DLD1 (cell line): ENCODE results near the gene CCDC91.
"Not testable (repeated sequence)": the region's sequence is repeated elsewhere in the genome, so short reads cannot be mapped to it uniquely, and the experiment has no call there.

Source experiments
- in situ Hi-C: cut with HindIII; loops from 2 replicates; pipeline ENCODE4 v1.10.0; 2017; ENCODE audit warnings: low sequenced_read_pairs

The CCDC91 gene

DNA sequence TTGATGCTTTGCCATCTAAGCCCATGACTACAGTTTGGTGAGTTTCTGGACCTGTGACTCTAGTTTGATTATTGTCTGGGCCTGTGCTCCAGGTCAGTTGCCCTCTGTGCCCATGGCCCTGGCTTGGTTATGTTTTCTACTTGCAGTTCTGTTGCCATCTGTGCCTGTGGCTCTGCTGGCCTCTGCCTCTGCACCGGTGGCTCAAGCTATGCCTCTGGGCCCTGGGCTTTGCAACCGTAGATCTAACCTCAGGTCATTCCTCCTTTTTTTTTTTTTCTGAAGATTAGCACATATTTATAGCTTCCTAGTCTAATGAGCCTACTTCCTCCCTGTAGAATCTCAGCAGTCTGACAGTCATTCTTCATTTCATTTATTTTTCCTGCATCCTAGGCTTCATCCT, 161.2 kb downstream of the CCDC91 start:
- in situ Hi-C loops = no loop called here

GRCh38 chr12:28355161-28355560, 164.9 kb downstream of the CCDC91 start:
- in situ Hi-C loops = no loop called here

DNA sequence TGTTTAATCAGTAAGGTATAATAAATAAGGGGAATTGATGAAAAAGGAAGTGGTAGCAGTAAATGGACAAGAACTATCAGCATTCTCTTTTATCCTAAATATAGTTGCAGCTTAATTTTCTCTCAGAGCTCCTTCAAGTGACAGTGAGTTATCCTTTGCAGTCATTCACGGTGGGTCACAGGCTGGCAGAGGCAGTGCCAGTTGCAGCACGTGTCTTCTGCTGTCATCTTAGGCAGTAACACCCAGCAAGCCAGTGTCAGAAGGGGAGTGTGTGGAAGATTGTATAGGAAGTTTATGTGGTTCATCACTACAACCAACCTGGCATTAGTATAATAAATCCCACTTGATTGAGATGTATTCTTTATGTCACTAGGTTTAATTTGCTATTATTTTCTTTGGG, 170.0 kb downstream of the CCDC91 start:
- in situ Hi-C loops = no loop called here

DNA sequence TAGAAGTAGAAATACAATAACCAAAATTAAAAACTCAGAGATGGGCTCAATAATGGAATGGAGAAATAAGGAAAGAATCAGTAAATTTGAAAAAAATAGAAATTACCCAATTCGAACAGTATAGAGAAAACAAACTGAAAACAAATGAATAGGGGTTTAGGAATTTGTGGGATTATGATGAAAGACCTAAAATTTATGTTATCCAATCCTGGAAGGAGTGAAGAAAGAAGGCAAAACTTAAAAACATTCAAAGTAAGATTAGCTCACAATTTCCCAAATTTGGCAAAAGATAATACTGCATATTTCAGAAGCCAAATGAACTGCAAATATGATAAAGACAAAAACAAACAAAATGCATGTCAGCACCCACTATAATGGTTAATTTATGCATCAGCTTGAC, 177.1 kb downstream of the CCDC91 start:
- in situ Hi-C loops = no loop called here

DNA sequence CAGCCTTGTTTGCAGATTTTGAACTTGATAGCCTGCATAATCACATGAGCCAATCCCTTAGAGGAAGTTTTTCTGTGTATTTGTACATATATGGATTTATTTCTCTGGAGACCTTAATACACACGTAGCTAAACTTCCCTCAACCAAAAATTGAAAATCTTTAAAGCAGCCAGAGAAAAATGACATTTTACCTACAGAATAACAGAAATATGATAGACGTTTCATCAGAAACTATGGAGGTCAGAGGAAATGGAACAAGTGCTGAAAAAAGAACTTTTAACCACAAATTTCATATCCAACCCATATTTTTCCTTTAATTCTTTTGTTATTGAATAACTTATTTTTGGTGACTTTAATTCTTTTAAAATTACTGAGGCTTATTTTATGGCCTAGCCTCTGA, 177.7 kb downstream of the CCDC91 start:
- in situ Hi-C loops = no loop called here

DNA sequence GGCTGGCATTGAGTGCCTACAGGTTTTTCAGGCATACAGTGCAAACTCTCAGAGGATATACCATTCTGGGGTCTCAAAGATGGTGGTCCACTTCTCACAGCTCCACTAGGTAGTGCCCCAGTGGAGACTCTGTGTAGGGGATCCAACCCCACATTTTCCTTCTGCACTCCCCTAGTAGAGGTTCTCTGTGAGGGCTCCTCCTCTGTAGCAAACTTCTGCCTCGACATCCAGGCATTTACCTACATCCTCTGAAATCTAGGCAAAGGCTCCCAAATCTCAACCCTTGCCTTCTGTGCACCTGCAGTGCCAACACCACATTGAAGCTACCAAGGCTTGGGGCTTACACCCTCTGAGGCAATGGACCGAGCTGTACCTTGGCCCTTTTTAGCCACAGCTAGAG, 179.2 kb downstream of the CCDC91 start:
- in situ Hi-C loops = no loop called here

DNA sequence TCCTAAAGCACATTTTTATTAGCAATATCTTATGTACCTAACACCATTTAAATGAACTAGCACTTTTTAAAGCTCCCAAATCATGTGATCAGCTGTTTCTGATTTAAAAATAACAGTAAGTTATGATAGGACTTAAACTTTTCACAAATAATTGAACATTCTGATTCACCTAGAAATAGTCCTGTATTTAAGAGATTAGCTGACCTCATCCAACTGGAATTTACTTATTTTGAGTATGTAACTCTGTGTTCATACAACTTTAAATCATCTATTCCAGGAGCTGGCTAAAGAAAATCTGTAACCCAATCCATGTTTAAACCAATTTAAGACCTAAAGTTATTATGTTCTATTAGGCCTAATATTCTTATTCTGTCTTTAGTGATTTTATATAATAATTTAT, 184.3 kb downstream of the CCDC91 start:
- in situ Hi-C loops = no loop called here

- in situ Hi-C loops = no loop called here
Observed at GRCh38 chr12:28378736-28379135, 188.5 kb downstream of the CCDC91 start.

GRCh38 chr12:28379779-28380178, 189.5 kb downstream of the CCDC91 start:
- in situ Hi-C loops = not testable (repeated sequence)

- in situ Hi-C loops = no loop called here
Observed at GRCh38 chr12:28383368-28383767, 193.1 kb downstream of the CCDC91 start.

GRCh38 chr12:28388879-28389278, 198.6 kb downstream of the CCDC91 start:
- in situ Hi-C loops = no loop called here

- in situ Hi-C loops = no loop called here
Observed at GRCh38 chr12:28390206-28390605, 199.9 kb downstream of the CCDC91 start.

DNA sequence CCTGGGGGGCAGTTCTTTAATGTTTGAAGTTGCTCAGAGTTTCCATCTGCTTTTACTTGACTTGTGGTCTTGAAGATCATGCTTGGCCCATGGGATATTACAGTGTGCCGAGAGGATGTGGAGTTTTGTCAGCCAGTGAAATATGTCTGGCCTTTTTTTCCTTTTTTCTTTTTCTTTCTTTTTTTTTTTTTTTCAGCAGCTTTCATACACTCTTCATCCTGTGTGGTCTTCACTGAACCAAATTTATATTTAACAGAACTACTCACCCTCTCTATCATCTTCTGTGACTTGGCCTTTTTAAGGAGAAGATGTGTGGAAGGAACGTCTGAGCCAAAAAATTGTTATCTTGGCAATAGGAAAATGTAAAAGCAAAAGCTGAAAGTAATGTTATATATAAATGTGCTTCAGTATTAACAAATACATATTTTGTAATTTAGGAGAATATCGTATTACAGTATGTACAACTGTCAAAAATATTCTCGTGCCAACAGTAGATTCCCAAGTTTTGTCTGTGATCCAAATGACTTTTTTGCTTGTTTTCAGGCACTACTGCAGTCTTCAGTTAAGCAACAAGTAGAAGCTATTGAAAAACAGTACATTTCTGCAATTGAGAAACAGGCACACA, 200.6 kb downstream of the CCDC91 start:
- in situ Hi-C loops = no loop called here

GRCh38 chr12:28409892-28410291, 219.6 kb downstream of the CCDC91 start:
- in situ Hi-C loops = no loop called here

GRCh38 chr12:28413460-28414109, 223.3 kb downstream of the CCDC91 start:
- in situ Hi-C loops = no loop called here

- in situ Hi-C loops = no loop called here
Observed at GRCh38 chr12:28415755-28416154, 225.5 kb downstream of the CCDC91 start.

DNA sequence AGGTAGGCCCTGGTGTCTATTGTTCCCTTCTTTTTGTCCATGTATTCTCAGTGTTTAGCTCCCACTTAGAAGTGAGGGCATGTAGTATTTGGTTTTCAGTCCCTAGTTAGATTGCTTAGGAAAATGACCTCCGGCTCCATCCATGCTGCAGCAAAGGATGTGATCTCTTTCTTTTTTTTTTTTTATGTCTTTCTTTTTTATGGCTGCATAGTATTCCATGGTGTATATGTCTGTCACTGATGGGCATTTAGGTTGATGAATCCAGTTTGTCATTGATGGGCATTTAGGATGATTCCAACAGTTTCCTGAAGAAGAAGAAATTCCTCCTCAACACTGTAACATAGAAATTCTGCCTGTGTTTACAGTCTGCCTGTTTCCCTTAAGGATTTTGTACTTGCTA, 231.1 kb downstream of the CCDC91 start:
- in situ Hi-C loops = no loop called here

- in situ Hi-C loops = no loop called here
Observed at GRCh38 chr12:28424965-28425364, 234.7 kb downstream of the CCDC91 start.

GRCh38 chr12:28425526-28425925, 235.3 kb downstream of the CCDC91 start:
- in situ Hi-C loops = no loop called here

GRCh38 chr12:28427046-28427445, 236.8 kb downstream of the CCDC91 start:
- in situ Hi-C loops = no loop called here

DNA sequence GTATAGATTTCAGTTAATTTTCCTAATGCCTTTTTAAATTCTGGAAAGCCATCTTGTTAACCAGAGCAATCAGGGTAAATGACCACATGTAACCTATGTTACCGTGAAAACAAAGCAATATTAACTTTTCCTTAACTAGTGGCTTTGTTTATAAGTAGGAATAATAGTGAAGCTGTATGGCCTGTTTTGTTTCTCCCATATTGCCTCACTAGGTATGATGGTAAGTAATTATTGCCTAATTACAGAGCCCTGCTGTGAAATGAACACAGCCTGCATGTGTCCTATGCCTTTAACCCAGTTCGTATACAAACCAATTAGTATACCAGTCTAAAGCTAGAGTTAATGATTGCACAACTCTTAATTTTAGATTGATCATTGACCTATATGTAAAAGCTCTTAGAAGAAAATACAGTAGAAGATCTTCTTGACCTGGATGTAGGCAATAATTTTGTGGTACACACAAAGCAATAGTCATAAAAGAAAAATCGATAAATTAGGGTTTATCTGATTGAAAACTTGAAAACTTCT, 249.9 kb downstream of the CCDC91 start:
- in situ Hi-C loops = no loop called here

DNA sequence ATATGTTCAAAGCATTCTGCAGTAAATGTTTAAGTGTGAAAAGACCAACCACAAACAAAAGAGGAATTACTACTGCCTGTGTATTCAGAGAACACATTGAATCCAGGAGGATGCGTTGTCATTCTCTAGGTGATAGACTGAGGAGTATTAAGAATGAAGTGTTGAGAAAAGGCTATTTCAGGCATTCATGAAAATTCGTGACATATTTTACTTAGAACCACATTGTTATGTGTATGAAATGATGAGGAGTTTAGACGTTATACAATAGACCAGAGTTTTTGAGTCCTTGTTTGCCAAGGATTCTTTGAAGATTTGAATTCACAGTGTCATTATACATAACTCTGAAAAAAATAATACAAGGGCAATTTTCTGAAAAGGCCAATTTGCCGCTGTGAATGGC, 251.8 kb downstream of the CCDC91 start:
- in situ Hi-C loops = no loop called here

DNA sequence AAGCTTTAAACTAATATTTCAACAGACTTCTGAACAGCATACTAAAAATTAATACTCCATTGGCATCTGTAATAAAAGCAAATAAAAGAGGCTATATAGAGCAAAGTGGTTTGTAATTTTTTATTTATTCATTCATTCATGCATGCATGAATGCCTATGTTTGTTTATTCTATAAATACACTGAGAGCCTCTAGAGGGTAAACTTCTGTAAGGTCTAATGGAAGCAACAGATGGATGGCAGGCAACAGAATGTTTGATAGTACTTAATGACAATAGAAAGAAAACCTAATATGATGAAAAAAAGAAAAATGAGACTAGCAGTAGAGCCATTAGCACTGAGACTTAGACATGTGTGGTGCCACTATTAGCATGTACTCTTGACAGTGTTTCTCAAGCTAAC, 253.1 kb downstream of the CCDC91 start:
- in situ Hi-C loops = no loop called here
